PC-3 (cell line): ENCODE data around the gene SDK1.

Experiments
- CTCF ChIP-seq: fragments of 300-600 bp; sonication (generic); conservative IDR thresholded peaks from 2 replicates; pipeline ENCODE4 v1.5.1; 2017; ENCODE audit warnings: antibody characterized with exemption, low read depth, mild to moderate bottlenecking, low read length
- EZH2 ChIP-seq: fragments of 300-600 bp; sonication (generic); IDR thresholded peaks from one replicate; pipeline ENCODE4 v1.6.1; 2017; ENCODE audit warnings: antibody characterized with exemption, mild to moderate bottlenecking, low read length; ENCODE audit not compliant: unreplicated experiment
- EZH2phosphoT487 ChIP-seq: fragments of 300-600 bp; sonication (generic); IDR thresholded peaks from 2 replicates; pipeline ENCODE4 v1.6.1; 2018; ENCODE audit warnings: mild to moderate bottlenecking, antibody characterized with exemption, low read length, borderline replicate concordance

GRCh38 chr7:4175346-4175973 lies 874.4 kb downstream of the SDK1 start:
- TF ChIP-seq CTCF (no peak), EZH2 (no peak), EZH2phosphoT487 (no peak)
